HG03039 (cell line): ENCODE results near the gene SGSM1.
"Not testable (repeated sequence)": the region's sequence is repeated elsewhere in the genome, so short reads cannot be mapped to it uniquely, and the experiment has no call there.

ENCODE experiments used
- ATAC-seq: cut with Tn5 transposase; IDR thresholded peaks from one replicate; pipeline ENCODE4 v1.9.1; 2021; ENCODE audit warnings: mild to moderate bottlenecking, moderate library complexity; ENCODE audit not compliant: unreplicated experiment

The SGSM1 gene

DNA sequence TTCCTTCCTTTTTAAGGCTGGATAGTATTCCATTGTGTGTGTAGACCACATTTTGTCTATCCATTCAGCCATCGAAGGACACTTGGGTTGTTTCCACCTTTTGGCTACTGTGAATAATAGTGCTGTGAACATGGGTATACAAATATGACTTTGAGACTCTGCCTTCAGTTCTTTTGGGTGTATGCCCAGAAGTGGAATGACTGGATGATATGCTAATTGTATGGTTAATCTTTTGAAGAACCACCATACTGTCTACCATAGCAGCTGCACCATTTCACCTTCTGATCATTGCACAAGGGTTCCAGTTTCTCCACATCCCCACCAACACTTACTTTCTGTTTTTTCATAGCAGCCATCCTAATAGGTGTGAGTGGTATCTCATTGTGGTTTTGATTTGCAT lies 30.3 kb downstream of the SGSM1 start:
- ATAC-seq = no peak

DNA sequence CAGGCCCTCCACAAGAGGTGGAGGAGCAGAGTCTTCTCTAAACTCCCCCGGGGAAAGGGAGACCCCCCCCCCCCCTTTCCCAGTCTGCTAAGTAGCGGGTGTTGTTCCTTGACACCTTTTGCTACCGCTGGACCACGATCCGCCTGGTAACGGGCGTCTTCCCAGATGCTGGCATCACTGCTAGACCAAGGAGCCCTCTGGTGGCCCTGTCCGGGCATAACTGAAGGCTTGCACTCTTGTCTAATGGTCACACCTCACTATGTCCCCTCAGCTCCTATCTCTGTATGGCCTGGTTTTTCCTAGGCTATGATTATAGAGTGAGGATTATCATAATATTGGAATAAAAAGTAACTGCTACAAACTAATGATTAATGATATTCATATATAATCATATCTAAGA lies 31.5 kb downstream of the SGSM1 start:
- not testable (repeated sequence) for ATAC-seq

DNA sequence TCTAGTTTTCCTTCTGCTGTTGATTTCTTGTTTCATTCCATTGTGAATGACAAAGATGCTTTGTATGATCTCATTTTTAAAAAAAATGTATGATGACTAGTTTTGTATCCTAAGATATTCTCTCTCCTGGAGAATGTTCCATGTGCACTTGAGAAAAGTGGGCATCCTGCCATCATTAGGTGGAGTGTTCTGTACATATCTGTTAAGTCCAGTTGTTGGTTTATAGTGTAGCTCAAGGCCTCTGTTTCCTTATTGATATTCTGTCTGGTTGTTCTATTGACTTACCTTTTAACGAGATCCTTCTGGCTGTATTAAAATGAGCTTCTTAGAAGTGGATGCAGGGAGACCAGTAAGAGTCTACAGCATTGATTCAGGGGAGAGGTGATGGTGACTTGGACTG lies 35.2 kb downstream of the SGSM1 start:
- no peak for ATAC-seq

DNA sequence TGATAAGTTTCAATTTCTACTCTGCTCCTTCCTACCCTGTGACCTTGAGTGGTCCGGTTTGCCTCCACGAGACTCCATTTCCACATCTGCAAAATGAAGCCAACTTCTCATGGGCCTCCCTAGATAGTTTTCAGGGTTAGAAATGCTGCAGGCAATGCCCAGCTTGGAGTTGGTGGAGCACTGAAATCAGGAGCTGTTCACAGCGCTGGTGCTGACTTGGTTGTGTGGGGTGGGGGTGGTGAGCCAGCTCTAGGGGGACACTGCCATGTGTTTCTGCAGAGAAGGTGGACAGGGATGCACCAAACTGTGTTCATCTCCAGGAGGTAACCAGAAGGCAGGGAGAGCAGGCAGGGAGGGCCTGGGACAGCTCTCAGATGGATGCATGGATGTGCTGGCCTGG lies 37.0 kb downstream of the SGSM1 start:
- ATAC-seq = no peak

DNA sequence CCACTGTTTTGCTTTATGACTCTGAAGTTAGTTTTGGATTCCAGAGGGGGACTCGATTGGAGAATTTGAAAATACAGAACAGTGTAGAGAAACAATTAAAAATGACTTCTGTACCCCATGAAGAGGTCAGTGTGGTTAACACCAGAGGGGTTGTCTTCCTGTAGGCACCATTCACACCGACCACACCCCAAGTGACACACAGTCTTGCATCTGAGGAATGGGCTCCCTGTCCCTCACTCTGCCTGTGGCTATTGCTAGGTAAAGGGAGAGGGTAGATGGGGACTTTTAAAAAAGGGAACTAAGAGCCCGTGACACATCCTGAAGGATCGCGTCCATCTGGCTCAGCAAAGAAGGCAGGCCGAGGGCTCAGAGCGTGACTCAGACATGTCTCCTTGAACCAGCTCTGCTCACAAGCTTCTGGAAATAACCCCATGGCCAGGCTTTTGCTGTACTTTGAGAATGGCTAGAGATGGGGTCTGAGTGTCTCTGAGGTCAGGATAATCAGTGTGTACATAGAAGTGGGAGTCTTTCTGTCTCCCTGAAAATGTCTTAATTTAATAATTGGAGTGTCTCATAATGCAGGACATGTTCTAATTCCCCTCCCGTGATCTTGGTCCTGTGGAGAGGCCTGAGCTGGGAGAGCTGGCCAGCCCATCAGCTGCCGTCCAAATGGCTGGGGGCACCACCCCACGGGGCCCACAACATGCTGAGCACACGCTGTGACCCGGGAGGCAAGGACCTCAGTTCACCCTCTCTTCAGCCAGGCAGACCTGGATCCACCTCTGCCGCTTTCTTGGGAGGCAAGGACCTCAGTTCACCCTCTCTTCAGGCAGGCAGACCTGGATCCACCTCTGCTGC lies 39.3 kb downstream of the SGSM1 start:
- ATAC-seq = no peak

DNA sequence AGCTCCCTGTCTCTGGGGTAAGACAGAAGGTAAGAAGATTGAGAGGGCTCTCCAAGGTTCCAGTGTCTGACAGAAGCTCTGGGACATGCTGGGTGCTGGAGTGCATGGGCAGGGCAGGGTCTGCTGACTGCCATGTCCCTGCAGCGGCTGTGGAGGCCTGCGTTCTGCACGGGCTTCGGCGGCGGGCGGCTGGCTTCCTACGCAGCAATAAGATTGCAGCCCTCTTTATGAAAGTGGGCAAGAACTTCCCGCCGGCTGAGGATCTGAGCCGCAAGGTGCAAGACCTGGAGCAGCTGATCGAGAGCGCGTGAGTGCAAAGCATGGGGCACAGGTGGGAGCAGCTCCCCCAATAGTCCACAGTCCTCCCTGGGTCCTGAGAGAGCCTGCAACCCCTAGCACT lies 41.5 kb downstream of the SGSM1 start:
- ATAC-seq = no peak

DNA sequence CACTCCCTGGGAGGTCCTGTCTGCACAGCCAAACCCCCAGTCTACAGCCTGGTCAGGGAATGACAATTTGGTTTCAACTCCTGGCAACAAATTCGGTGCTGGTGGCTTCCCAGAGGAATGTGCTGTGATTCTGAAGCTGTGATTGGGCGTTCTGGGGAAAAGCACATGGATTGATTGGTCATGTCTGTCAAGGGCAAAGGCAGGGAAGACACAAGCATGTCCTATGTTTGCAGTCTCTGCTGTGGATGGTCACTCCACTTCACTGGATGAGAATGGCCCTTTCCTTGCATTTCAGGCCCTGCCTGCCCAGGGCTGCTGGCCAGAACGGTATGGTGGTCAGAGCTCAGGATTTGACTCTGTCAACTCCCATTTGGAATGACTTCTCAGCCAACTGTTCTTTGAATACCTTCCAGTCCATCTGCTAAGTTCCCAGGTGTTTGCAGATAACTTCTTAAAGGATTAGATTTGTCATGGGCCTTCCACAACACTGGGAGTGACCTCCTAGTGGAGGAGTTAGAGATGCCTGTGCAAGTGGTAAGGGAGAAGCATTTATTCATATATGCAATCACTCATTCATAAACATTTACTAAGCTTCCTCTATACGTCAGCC lies 42.7 kb downstream of the SGSM1 start:
- ATAC-seq = no peak

DNA sequence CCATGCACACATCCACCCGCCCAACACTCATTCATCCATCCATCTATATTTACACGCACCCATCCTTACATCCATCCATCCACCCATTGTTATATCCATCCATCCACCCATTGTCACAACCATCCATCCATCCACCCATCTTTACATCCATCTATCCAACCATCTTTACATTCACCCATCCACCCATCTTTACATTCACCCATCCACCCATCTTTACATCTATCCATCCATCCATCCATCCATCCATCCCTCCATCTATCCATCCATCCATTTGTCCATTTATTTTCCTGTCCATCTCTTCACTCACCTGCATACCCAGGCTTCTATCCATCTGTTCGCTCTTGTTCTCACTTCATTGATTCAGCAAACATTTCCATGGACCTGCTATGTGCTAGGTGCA lies 49.8 kb downstream of the SGSM1 start:
- ATAC-seq = no peak

DNA sequence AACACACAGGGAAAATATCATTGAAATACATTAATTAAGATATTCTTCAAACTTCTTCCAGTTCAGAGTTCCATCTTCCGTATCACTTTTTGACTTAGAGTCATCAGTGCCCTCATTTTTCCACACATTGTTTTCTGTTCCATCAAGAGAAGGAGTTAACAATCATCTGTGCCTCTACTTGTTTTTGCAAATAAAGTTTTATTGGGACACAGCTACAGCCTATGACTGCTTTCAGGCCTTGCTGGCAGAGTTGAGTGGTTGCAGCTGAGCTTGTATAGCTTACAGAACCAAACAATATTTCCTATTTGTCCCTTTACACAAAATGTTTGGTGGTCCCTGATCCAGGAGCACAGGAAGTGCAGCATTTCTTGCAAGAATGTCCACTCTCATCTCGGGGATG lies 51.6 kb downstream of the SGSM1 start:
- no peak for ATAC-seq

DNA sequence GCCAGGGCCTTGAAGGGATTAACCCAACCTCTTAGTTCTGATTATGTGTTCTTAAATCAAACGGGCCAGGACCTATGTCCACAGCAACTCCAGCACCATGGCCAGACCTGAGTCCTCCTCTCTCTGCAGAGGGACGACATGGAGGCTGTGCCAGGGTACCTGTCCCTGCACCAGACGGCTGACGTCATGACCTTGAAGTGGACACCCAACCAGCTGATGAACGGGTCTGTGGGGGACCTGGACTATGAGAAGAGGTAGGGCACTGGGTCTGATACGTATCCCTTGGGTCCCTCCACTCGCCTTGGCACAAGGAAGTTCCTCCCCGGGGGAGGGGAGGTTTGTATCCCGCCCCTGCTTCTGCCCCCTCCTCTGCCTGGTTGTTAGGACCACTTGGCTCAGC lies 53.6 kb downstream of the SGSM1 start:
- ATAC-seq = no peak

DNA sequence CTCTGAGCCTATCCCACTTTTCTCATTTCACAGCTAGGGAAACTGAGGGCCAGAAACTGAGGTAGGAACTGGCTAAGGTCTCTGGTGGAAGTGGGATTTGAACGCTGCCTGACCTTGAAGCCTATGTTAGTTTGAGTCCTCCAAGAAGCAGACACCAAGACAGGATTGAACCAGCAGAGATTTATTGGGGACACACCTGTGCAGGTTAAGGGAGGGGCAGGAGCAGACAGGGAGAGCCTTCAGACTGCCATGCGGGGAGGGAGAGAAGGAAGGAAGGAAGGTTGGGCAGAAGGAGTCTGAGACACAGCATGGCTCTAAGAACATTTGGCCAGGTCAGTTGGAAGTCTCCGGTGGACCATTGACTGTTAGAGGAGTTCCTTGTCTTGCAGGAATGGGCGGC lies 59.5 kb downstream of the SGSM1 start:
- ATAC-seq = no peak

DNA sequence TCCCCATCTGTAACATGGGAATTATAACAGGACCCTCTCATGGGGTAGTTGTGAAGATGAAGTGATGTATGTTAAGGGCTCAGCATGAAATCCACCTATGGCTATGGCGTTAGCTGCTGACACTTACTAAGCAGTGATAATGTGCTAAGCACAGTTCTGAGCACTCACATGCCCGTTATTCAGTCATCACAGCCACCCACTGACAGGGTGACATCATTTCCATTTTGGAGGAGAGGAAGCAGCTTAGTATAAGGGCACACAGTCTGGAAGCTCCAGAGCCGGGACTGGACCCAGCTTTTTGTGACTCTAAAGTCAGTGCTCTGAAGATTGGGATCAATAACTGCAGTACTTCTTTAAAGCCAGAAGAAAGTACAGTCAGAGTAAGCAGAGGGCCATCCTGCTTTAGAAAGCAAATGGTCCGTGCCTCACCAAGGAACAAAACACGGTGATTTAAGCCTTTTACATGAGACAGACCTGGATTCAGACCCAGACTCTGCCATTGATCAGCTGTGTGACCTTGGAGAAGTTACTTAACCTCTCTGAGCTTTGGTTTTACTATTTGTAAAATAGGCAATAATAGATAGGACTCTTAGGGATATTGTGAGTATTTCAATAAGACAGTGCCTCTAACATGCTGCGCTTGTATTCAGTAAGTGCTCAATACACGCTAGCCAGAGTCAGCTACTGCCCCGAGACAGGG lies 61.5 kb downstream of the SGSM1 start:
- ATAC-seq = no peak

DNA sequence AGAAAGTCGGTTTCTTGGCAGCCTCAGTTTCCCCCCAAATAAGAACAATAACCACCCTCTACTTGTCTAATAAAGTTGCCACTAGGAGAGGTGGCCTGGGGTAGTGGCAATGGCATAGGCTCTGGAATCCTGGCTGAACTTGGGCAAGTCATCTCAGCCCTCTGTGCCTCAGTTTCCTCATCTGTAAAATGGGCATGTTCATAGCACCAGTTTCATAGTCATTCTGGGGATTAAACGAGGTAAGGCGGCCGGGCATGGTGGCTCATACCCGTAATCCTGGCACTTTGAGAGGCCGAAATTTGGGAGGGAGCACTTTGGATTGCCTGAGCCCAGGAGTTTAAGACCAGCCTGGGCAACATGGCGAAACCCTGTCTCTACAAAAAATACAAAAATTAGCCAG lies 63.0 kb downstream of the SGSM1 start:
- no peak for ATAC-seq

DNA sequence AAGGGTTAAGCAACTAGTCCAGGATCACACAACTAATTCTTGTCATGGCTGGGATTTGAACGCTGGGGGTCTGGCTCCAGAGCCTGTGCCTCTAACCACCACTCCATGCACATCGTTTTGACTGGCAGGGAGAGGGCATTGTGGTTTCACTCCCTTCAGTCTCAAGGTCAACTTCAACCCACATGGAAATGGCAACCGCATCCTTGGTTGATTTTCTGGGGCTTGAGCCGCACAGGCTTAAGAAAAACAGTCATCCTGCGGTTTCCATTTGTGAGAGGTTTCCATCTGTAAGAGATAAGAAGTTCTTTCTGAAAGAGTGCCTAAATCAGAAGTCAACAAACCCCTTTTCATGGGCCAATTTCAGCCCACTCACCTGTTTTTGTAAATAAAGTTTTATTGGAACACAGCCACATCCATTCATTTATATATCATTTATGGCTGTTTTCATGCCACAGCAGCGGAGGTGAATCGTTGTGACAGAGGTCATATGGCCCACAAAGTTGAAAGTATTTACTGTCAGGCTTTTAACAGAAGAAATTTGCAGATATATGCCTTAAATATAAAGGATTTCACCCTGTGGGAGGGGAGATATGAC lies 65.7 kb downstream of the SGSM1 start:
- ATAC-seq = no peak

DNA sequence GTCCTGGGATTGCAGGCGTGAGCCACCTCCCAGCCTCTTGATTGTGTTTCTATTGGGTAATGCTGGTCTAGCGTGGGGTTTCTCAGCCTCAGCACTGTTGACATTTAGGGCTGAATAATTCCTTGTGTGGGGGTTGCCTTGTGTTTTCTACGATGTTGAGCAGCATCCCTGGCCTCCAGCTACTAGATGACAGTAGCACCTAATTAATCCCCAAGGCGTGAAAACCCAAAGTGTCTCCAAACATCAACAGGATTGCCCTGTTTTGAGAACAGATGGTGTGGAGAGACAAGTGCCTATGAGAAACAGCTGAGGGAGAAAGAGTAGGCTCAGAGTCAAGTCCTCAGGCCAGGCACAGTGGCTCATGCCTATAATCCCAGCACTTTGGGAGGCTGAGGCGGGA lies 67.2 kb downstream of the SGSM1 start:
- no peak for ATAC-seq

DNA sequence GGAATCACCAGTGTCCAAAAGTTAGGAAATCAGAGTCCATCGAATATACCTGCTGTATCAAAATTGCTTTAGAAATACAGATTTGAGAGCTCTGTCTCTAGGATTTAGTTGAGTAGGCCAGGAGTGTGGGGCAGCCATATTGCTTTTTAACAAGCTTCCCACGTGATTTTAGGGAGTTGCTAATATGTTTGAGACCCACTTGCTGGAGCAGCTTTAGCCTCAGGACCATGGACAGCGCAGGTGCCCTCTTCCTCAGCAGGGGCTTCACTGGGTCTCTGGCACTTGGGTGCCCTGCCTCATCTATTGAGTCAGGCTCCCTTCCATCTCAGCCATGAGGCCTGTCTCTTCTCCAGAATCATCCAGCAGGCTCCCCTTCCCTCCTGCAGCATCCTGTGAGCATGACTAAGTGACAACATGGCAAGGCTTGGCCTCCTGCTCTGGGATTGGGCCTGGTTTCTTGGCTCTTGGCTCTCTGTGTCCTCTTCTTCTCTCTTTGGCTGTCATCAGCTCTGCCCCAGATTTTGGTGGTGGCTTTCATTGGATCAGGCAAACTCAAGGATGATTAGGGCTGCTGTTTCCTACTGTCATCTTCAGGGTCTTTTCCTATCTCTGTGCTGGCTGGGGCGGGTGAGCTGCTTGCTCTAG lies 70.0 kb downstream of the SGSM1 start:
- ATAC-seq = no peak

DNA sequence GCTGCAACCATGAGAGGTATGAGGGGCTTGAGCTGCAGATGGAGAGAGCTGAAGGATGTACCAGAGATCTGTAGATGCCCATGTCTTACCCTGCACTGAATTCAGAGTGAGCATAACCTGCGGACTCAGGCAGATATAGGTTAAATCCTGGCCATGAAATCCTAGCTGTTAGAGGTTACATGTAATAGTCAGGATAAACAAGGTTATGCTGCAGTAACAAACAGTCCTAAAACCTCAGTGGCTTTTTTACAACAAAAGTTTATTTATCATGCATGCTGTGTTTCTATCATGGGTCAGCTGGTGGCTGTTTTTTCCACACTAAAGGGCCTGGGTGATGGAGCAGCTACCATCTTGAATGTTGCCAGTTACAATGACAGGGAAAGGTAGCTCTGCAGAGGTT lies 70.7 kb downstream of the SGSM1 start:
- ATAC-seq = no peak

DNA sequence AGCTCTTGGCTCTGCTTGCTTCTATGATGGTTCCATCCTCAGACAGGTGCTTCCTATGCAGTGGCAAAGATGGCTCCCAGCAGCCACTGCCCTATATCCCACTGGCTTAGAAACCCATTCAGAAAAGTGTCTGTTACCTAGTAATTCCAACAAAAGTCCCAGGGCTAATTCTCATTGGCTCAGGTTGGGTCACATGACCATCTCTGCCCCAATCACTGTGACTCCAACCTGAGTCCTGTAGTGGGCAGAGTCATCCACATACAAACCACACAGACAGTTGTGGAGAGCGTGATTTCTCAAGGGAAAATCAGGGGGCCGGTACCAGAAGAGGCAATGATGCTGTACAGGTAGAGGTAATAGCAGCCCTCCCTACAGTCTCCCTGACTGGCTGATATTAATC lies 73.0 kb downstream of the SGSM1 start:
- ATAC-seq = no peak

DNA sequence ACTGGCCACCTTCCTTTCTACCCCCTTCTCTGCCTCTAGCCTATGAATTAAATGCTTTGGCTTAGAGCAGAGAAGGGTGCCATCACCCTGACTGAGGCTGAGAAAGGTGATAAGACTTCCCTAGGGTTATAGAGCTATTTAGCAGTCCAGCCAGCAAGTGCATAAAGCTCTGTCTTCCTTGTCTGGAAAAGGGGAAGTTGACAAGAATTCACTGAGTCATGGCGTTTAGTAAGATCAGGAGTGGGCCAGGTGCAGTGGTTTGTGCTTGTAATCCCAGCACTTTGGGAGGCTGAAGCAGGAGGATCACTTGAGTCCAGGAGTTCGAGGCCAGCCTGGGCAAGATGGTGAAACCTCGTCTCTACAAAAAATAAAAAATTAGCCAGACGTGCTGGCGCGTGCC lies 77.4 kb downstream of the SGSM1 start:
- no peak for ATAC-seq

DNA sequence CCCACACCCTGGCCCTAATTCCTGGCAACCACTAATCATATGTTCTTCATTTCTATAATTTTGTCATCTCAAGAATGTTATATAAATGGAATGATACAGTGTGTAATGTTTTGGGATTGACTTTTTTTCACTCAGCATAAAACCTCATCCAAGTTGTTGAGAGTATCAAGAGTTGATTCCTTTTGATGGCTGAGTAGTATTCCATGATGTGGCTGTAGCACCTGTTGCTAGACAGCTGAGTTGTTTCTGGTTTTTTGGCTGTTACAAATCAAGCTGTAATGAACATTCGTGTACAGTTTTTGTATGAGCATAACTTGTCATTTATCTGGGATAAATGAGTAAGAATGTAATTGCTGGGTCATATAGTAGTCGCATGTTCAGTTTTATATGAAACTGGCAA lies 81.2 kb downstream of the SGSM1 start:
- no peak for ATAC-seq

DNA sequence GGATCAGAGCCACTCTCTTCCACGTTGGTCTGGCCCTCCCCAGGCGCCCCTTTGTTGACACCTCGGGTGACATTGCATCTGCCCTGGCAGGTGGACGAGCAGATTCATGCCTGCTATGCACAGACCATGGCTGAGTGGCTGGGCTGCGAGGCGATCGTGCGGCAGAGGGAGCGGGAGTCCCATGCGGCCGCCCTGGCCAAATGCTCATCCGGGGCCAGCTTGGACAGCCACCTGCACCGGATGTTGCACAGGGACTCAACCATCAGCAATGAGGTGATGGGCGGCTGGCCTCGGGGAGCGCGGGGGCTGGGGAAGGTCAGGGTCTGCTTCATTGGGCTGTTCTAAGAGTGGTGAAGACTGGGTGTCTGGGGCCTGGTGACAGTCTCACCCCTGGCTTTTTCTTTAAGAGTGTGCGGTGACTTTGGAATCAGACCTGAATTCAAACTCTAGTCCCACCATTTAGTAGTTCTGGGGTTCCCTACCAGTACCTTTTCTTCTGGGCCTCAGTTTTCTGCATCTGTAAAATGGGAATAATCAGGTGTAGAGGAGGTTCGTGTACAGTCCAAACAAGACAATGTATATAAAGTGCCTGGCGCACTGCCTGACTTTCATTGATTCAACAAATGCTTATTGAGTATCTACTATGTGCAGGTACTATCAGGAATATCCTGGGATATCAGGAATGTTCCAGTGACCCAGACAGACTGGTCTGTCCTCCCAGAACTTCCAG lies 87.5 kb downstream of the SGSM1 start:
- no peak for ATAC-seq
